ENCODE data around the gene FOXA2.

FOXA2 gene

GRCh38 chr20:22583773-22584521 lies 425 bp downstream of the FOXA2 start:
- DNase-seq, result no peak

GRCh38 chr20:22582964-22583772 lies 1.2 kb downstream of the FOXA2 start:
- DNase-seq, result no peak

- no peak for DNase-seq
Measured at GRCh38 chr20:22582386-22582963, 1.9 kb downstream of the FOXA2 start.

GRCh38 chr20:22581437-22582385 lies 2.7 kb downstream of the FOXA2 start:
- no peak for DNase-seq

GRCh38 chr20:22579711-22580697 lies 4.4 kb downstream of the FOXA2 start:
- no peak for DNase-seq

GRCh38 chr20:22579119-22579427 lies 5.3 kb downstream of the FOXA2 start:
- no peak for DNase-seq

- DNase-seq, result no peak
Measured at GRCh38 chr20:22578221-22579118, 5.9 kb downstream of the FOXA2 start.

- no peak for DNase-seq
Measured at GRCh38 chr20:22577515-22578220, 6.7 kb downstream of the FOXA2 start.

- DNase-seq, result no peak
Measured at GRCh38 chr20:22576733-22577514, 7.4 kb downstream of the FOXA2 start.

- no peak for DNase-seq
Measured at GRCh38 chr20:22576273-22576672, 8.1 kb downstream of the FOXA2 start.

GRCh38 chr20:22575737-22576136 lies 8.6 kb downstream of the FOXA2 start:
- no peak for DNase-seq

GRCh38 chr20:22575087-22575721 lies 9.2 kb downstream of the FOXA2 start:
- no peak for DNase-seq

GRCh38 chr20:22574545-22575086 lies 9.8 kb downstream of the FOXA2 start:
- no peak for DNase-seq

GRCh38 chr20:22572491-22572890 lies 11.9 kb downstream of the FOXA2 start:
- DNase-seq, result no peak

- no peak for DNase-seq
Measured at GRCh38 chr20:22572023-22572422, 12.3 kb downstream of the FOXA2 start.

GRCh38 chr20:22569353-22569752 lies 15.0 kb downstream of the FOXA2 start:
- DNase-seq, result no peak

GRCh38 chr20:22568872-22569344 lies 15.5 kb downstream of the FOXA2 start:
- no peak for DNase-seq
